Measurements from ENCODE around the gene TNS1. TPM values are rescaled to one million over a fixed set of nuclear protein-coding genes. Genes with fewer than 3 reads are reported as not detected.

Gene TNS1
- total and polyA plus RNA-seq, 10 of the 15 experiments (the other 5 are each of a cell fraction or from before 2014, with no cell fraction given) = 0.05 to 0.44 TPM; not detected in 8

DNA sequence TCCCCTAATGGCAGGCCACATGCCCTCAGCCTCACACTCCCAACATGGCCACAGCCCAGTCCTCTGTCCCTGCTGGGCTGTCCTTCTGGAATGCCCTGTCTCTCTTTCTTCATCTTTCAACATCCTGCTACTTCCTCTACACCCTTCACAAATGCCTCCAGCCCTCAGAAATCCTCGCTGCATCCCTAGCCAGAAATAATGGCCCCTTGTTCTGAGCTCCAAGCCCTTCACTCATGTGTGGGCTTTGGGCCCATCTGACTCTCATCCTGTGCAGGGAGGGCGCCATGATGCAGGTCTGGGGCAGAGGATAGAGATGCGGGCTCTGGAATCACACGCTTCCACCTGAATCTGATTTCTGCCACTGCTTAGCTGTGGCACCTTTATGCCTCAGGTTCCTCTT is 181.9 kb downstream of the TNS1 start (continued):
- TF ChIP-seq RB1 (IDR thresholded peaks at IDR 0.05; ENCODE audit: borderline replicate concordance) (no peak), NR2C1 (IDR thresholded peaks at IDR 0.05) (no peak)

GRCh38 chr2:217820091-217820819 is 182.5 kb downstream of the TNS1 start:
- ATAC-seq (no peak), FAIRE-seq (no peak), DNase-seq (ENCODE audit: low read depth, low spot score) (no peak)
- Histone ChIP-seq H3K9ac (ENCODE audit: control insufficient read depth, insufficient read depth, low read length) (no peak overlapping the region), H3K4me2 (ENCODE audit: control insufficient read depth, insufficient read depth) (no peak overlapping the region), H3K79me2 (ENCODE audit: control insufficient read depth, insufficient read depth, low read length) (no peaks in the 10 kb centered on the region), H3K9me3 (replicated peaks; ENCODE audit: control insufficient read depth, insufficient read depth, low read length) (no peaks in the 10 kb centered on the region), H3K4me3 (no peak overlapping the region), H3K4me1 (ENCODE audit: control insufficient read depth, insufficient read depth, low read length) (no peaks in the 10 kb centered on the region), H3K36me3 (ENCODE audit: control insufficient read depth in 2 of 2, insufficient read depth in 2 of 2, low read length in 1 of 2) (no peaks in the 10 kb centered on the region), H4K20me1 (ENCODE audit: control insufficient read depth, insufficient read depth) (no peaks in the 10 kb centered on the region), H2AFZ (ENCODE audit: control insufficient read depth, low read depth, low read length) (no peak overlapping the region), H3K27ac (ENCODE audit: control insufficient read depth, insufficient read depth) (no peak overlapping the region), H3K27me3 (replicated peaks in 1 of 2; ENCODE audit: control insufficient read depth in 2 of 2, insufficient read depth in 2 of 2, low read length in 1 of 2) (no peaks in the 10 kb centered on the region)
- in situ Hi-C loops (cut with MboI) = no loop called here
- POLR2A ChIA-PET = no interaction called here
- RAD21 ChIA-PET (ENCODE audit: unreplicated experiment) = no interaction called here
- intact Hi-C loops (cut with micrococcal nuclease; ENCODE audit: unreplicated experiment) = no loop called here
- TF ChIP-seq KAT2A (conservative IDR thresholded peaks at IDR 0.05; ENCODE audit: control insufficient read depth, low read depth, low read length) = no peak
- CTCF ChIA-PET = no interaction called here
- no TSS peak for BruUV-seq (replicated peaks)
- SMC1A ChIA-PET (ENCODE audit: uncharacterized antibody, unreplicated experiment) = no interaction called here
- WGBS (ENCODE audit: insufficient coverage, insufficient replicate concordance, low lambda C conversion rate, missing lambda C conversion rate) = 10% methylated on average over 7 of the region's 7 CpGs

DNA sequence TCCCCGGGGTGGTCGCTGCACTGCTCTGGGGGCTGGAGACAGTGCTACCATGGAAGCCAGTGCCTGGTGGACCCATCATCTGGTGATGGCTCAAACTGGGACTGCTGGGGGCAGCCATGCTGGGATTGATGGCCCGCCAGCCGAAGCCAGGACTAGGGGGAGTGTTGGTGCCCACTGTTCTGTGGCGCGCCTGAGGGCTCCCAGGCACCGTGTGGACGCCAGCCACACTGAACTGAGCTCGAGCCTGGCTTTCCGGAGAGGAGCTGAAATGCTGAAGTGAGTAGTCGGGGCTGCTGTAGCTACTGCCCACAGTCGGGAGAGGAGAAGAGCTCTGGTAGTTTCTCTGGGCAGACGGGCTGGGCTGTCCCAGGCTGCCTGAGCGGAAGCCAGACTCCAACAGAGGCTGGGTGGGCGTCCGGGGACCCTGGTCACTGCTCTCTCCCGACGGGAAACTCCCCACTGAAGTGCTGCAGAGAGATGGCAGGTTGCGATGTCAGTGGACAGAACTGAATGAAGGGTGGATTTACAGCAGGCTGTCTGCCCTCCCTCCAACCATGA is 184.4 kb downstream of the TNS1 start:
- WGBS (ENCODE audit: insufficient coverage, insufficient replicate concordance, low lambda C conversion rate, missing lambda C conversion rate) = 27% methylated on average over 15 of the region's 19 CpGs
- Histone ChIP-seq H3K9me3 (replicated peaks; ENCODE audit: control insufficient read depth, insufficient read depth, low read length) (no peaks in the 10 kb centered on the region), H3K4me3 (no peak overlapping the region), H3K27me3 (replicated peaks in 1 of 2; ENCODE audit: control insufficient read depth in 2 of 2, insufficient read depth in 2 of 2, low read length in 1 of 2) (no peaks in the 10 kb centered on the region), H3K4me1 (ENCODE audit: control insufficient read depth, insufficient read depth, low read length) (no peaks in the 10 kb centered on the region), H3K79me2 (ENCODE audit: control insufficient read depth, insufficient read depth, low read length) (no peaks in the 10 kb centered on the region), H3K27ac (ENCODE audit: control insufficient read depth, insufficient read depth) (no peak overlapping the region), H3K9ac (ENCODE audit: control insufficient read depth, insufficient read depth, low read length) (no peak overlapping the region), H2AFZ (ENCODE audit: control insufficient read depth, low read depth, low read length) (no peak overlapping the region), H4K20me1 (ENCODE audit: control insufficient read depth, insufficient read depth) (no peaks in the 10 kb centered on the region), H3K36me3 (ENCODE audit: control insufficient read depth in 2 of 2, insufficient read depth in 2 of 2, low read length in 1 of 2) (no peaks in the 10 kb centered on the region), H3K4me2 (ENCODE audit: control insufficient read depth, insufficient read depth) (no peak overlapping the region)
- DNase-seq (ENCODE audit: low read depth, low spot score) (no peak), ATAC-seq (no peak), FAIRE-seq (no peak)
- RAD21 ChIA-PET (ENCODE audit: unreplicated experiment) = no interaction called here
- BruUV-seq (replicated peaks) = no TSS peak
- in situ Hi-C loops (cut with MboI) (no loop called here), intact Hi-C loops (cut with micrococcal nuclease; ENCODE audit: unreplicated experiment) (no loop called here)
- CTCF ChIA-PET = no interaction called here
- POLR2A ChIA-PET = no interaction called here
- SMC1A ChIA-PET (ENCODE audit: uncharacterized antibody, unreplicated experiment) = no interaction called here
- no peak for TF ChIP-seq HDAC6 (IDR thresholded peaks at IDR 0.05; ENCODE audit: unreplicated experiment)
- TF ChIP-seq ZBTB4 (CRISPR knock-in tag; IDR thresholded peaks at IDR 0.05) = no peak
- TF ChIP-seq NFXL1 (IDR thresholded peaks at IDR 0.05; ENCODE audit: borderline replicate concordance) = no peak
- no peak for TF ChIP-seq SREBF1 (IDR thresholded peaks at IDR 0.05; ENCODE audit: low read length)
- no peak for TF ChIP-seq BHLHE40 (IDR thresholded peaks at IDR 0.05; ENCODE audit: borderline replicate concordance in 1 of 2, low read depth in 2 of 2, low read length in 1 of 2)
- no peak for TF ChIP-seq GABPA (IDR thresholded peaks at IDR 0.05; ENCODE audit: low read depth)
- no peak for TF ChIP-seq TAF1 (IDR thresholded peaks at IDR 0.05; ENCODE audit: borderline replicate concordance, low read depth, low read length)
- no peak for TF ChIP-seq ZNF217 (IDR thresholded peaks at IDR 0.05)
- TF ChIP-seq POLR2AphosphoS2 (IDR thresholded peaks at IDR 0.05; ENCODE audit: low read depth, low read length) = no peak
